ENCODE measurements around the gene GAS2L3.

Gene GAS2L3

DNA sequence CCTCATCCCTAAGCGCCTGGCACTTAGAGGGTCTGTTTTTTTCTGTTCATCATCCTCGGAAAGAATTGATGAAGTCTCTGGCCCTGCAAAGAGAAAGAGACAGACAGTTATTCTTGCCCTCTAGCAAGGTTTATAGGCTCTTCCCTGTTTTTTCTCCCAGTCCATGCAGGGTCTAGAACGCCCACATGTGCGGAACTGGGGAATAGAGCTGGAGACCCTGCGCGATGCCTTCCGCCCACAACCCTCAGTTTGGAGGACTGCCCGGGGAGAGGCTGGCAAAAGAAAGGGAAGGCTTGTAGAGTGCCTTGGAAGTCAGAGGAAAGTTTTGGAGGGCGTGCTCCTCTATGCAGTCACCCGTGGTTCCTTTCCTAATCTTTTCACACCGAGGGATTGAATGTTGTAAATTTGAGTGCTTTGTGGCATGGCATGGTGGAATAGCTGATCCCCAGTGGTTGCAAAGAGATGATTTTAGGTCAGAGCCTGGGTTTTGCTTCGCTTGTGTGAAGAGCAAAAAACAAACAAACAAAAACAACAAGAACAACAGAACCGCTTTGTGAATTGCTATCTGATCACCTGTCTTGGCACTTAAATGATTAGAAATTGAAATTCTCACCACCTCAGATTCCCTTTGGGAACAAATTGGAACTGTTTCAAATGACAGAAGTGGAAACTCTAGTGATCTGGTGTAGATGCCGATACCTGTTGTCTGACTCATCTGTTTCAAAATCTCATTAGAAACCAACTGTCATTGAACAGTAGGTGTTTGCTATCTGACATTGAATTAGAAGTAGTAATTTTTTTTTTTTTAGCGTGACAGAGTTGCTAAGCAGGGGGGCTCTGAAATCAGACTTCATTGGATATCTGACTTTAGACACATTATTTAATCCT, 947 bp downstream of the GAS2L3 start:
- H3K4me1 ChIP-seq (ENCODE audit: low read length), result no peaks in the 10 kb centered on the region
- H3K9ac ChIP-seq (ENCODE audit: low read length), result peak overlapping the region; percentile 84; the same call in 1 of the 2 replicates
- no peaks in the 10 kb centered on the region for H3K9me2 ChIP-seq (replicated peaks; ENCODE audit: insufficient read depth, low read length)
- H3F3A ChIP-seq (ENCODE audit: insufficient read depth, low read length), result no peaks in the 10 kb centered on the region
- H3K79me2 ChIP-seq (ENCODE audit: low read length), result peaks cover 46% of the 10 kb centered on the region
- peak overlapping the region; percentile 98 for H2AFZ ChIP-seq (ENCODE audit: low read length)
- no peak overlapping the region for H3K27ac ChIP-seq (ENCODE audit: low read length)
- TF ChIP-seq, protein P1, sequence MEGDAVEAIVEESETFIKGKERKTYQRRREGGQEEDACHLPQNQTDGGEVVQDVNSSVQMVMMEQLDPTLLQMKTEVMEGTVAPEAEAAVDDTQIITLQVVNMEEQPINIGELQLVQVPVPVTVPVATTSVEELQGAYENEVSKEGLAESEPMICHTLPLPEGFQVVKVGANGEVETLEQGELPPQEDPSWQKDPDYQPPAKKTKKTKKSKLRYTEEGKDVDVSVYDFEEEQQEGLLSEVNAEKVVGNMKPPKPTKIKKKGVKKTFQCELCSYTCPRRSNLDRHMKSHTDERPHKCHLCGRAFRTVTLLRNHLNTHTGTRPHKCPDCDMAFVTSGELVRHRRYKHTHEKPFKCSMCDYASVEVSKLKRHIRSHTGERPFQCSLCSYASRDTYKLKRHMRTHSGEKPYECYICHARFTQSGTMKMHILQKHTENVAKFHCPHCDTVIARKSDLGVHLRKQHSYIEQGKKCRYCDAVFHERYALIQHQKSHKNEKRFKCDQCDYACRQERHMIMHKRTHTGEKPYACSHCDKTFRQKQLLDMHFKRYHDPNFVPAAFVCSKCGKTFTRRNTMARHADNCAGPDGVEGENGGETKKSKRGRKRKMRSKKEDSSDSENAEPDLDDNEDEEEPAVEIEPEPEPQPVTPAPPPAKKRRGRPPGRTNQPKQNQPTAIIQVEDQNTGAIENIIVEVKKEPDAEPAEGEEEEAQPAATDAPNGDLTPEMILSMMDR (IDR thresholded peaks at IDR 0.05; ENCODE audit: low read length), result no peak
- TF ChIP-seq EZH2phosphoT487 (IDR thresholded peaks at IDR 0.05; ENCODE audit: low read length), result no peak
- no peak for TF ChIP-seq EZH2 (optimal IDR thresholded peaks at IDR 0.05; ENCODE audit: low read depth, low read length)
- peak overlapping the region; percentile 96 for H3K4me3 ChIP-seq (ENCODE audit: low read length)
- no peaks in the 10 kb centered on the region for H3K27me3 ChIP-seq (replicated peaks; ENCODE audit: insufficient read depth, low read length)
- no peaks in the 10 kb centered on the region for H4K20me1 ChIP-seq (ENCODE audit: insufficient read depth, low read length)
- H3K9me3 ChIP-seq (replicated peaks; ENCODE audit: insufficient read depth, low read length), result no peaks in the 10 kb centered on the region
- no peaks in the 10 kb centered on the region for H3K36me3 ChIP-seq (replicated peaks; ENCODE audit: insufficient read depth, low read length)
- DNase-seq, result no peak
- peak overlapping the region; percentile 75 for H3K4me2 ChIP-seq (ENCODE audit: low read depth, low read length)

DNA sequence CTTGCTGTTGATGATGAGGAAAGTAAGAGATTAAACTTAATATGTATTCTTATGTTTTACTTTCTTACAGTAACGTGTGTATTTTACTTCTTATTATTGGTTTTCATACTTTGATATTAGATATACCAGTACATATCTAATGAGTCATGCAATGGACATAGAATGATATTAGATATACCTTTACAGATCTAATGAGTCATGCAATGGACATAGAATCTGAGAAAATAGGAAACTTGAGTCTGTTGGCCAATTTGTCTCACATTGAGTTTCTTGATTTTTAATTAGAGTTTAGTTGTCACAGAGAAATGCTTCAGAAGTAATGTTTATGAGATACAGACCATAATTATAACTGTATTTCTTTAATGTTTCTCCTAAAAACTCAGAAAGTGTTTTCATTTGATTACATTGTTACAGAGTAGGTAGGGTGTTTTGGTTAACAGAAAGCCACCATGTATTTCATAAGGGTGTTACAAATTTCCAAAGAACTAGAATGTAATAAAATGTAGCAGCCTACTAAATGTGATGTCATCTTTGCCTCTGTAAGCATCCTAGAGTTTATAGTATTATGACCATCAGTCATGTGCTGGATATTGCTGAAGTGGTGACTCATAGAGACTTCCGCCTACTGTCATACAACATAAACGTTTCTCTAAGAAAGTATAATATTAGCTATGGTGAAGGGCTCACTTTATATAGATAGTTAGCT, 3.0 kb downstream of the GAS2L3 start:
- H3K27ac ChIP-seq (ENCODE audit: low read length), result no peak overlapping the region
- no peak overlapping the region for H3K9ac ChIP-seq (ENCODE audit: low read length)
- H4K20me1 ChIP-seq (ENCODE audit: insufficient read depth, low read length), result no peaks in the 10 kb centered on the region
- no peaks in the 10 kb centered on the region for H3K27me3 ChIP-seq (replicated peaks; ENCODE audit: insufficient read depth, low read length)
- no peak overlapping the region for H3K4me3 ChIP-seq (ENCODE audit: low read length)
- no peak overlapping the region for H3K4me2 ChIP-seq (ENCODE audit: low read depth, low read length)
- H3K36me3 ChIP-seq (replicated peaks; ENCODE audit: insufficient read depth, low read length), result no peaks in the 10 kb centered on the region
- DNase-seq, result no peak
- peaks cover 52% of the 10 kb centered on the region for H3K79me2 ChIP-seq (ENCODE audit: low read length)
- TF ChIP-seq, protein P1 (IDR thresholded peaks at IDR 0.05; ENCODE audit: low read length), result no peak
- TF ChIP-seq EZH2phosphoT487 (IDR thresholded peaks at IDR 0.05; ENCODE audit: low read length), result no peak
- TF ChIP-seq EZH2 (optimal IDR thresholded peaks at IDR 0.05; ENCODE audit: low read depth, low read length), result no peak
- H3K9me3 ChIP-seq (replicated peaks; ENCODE audit: insufficient read depth, low read length), result no peaks in the 10 kb centered on the region
- H3F3A ChIP-seq (ENCODE audit: insufficient read depth, low read length), result no peaks in the 10 kb centered on the region
- H2AFZ ChIP-seq (ENCODE audit: low read length), result no peak overlapping the region
- H3K9me2 ChIP-seq (replicated peaks; ENCODE audit: insufficient read depth, low read length), result no peaks in the 10 kb centered on the region
- no peaks in the 10 kb centered on the region for H3K4me1 ChIP-seq (ENCODE audit: low read length)

DNA sequence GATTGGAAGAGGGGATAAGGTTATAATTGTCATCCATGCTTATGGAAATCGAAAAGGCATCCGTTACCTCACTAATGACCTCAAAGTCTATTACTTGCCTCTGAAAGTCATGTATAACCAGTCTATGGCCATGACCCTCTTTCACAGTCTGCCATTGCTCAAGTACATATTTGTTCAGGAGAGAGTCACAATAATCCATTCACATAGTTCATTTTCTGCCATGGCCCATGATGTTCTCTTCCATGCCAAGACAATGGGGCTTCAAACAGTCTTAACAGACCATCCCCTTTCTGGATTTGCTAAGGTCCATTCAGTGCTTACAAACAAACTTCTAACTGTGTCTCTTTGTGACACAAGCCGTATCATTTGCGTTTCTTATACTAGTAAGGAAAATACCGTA, 5.4 kb downstream of the GAS2L3 start:
- Histone ChIP-seq H3K9ac (ENCODE audit: low read length) (no peak overlapping the region), H3K79me2 (ENCODE audit: low read length) (peaks cover 64% of the 10 kb centered on the region), H4K20me1 (ENCODE audit: insufficient read depth, low read length) (no peaks in the 10 kb centered on the region), H3K9me3 (replicated peaks; ENCODE audit: insufficient read depth, low read length) (no peaks in the 10 kb centered on the region), H2AFZ (ENCODE audit: low read length) (no peak overlapping the region), H3K4me2 (ENCODE audit: low read depth, low read length) (no peak overlapping the region), H3K36me3 (replicated peaks; ENCODE audit: insufficient read depth, low read length) (no peaks in the 10 kb centered on the region), H3K9me2 (replicated peaks; ENCODE audit: insufficient read depth, low read length) (no peaks in the 10 kb centered on the region), H3K27me3 (replicated peaks; ENCODE audit: insufficient read depth, low read length) (no peaks in the 10 kb centered on the region), H3F3A (ENCODE audit: insufficient read depth, low read length) (no peaks in the 10 kb centered on the region), H3K27ac (ENCODE audit: low read length) (no peak overlapping the region), H3K4me1 (ENCODE audit: low read length) (no peaks in the 10 kb centered on the region), H3K4me3 (ENCODE audit: low read length) (no peak overlapping the region)
- TF ChIP-seq EZH2 (optimal IDR thresholded peaks at IDR 0.05; ENCODE audit: low read depth, low read length) (no peak), EZH2phosphoT487 (IDR thresholded peaks at IDR 0.05; ENCODE audit: low read length) (no peak)
- TF ChIP-seq, protein P1 (IDR thresholded peaks at IDR 0.05; ENCODE audit: low read length), result no peak
- no peak for DNase-seq
